K562 (cell line): ENCODE results near the gene FOXP3. TPM values are rescaled to one million over a fixed set of nuclear protein-coding genes. Genes with fewer than 3 reads are reported as not detected.

Source experiments
- ARID3B ChIP-seq: fragments of 250-450 bp; sonication (Bioruptor Pico); IDR thresholded peaks from 2 replicates; pipeline ENCODE4 v1.4.0; 2020; ENCODE audit warnings: borderline replicate concordance
- ATF6 ChIP-seq: sonication (generic); formaldehyde crosslinking; IDR thresholded peaks from 2 replicates; pipeline ENCODE4 v1.4.0; 2020; ENCODE audit warnings: mild to moderate bottlenecking, missing genetic modification reagents
- CHCHD3 ChIP-seq: fragments of 250-450 bp; sonication (Bioruptor Pico); IDR thresholded peaks from 2 replicates; pipeline ENCODE4 v2.1.2; 2022; ENCODE audit warnings: mild to moderate bottlenecking
- FOXK1 ChIP-seq: sonication (generic); formaldehyde crosslinking; IDR thresholded peaks from 2 replicates; pipeline ENCODE4 v1.8.0; 2022; ENCODE audit warnings: missing genetic modification reagents, mild to moderate bottlenecking, borderline replicate concordance
- HNRNPUL1 ChIP-seq: fragments of 200-400 bp; formaldehyde crosslinking; IDR thresholded peaks from 2 replicates; pipeline ENCODE4 v1.6.1; 2017; ENCODE audit warnings: low read length
- MAFF ChIP-seq: IDR thresholded peaks from 2 replicates; pipeline ENCODE4 v1.6.1; 2012; ENCODE audit warnings: low read length, improper control_type of control experiment
- MCM7 ChIP-seq, 2 experiments: fragments of 450-650 bp; IDR thresholded peaks; 2 replicates each; pipeline ENCODE4 v1.6.1; 2016 to 2018
- PATZ1 ChIP-seq: fragments of 250-450 bp; sonication (Bioruptor Pico); IDR thresholded peaks from 2 replicates; pipeline ENCODE4 v1.5.0; 2020; ENCODE audit warnings: mild to moderate bottlenecking, borderline replicate concordance
- RERE ChIP-seq: sonication (generic); formaldehyde crosslinking; IDR thresholded peaks from 2 replicates; pipeline ENCODE4 v1.8.0; 2023; ENCODE audit warnings: missing genetic modification reagents, mild to moderate bottlenecking, borderline replicate concordance
- STAG1 ChIP-seq: sonication (generic); formaldehyde crosslinking; IDR thresholded peaks from 2 replicates; pipeline ENCODE4 v1.5.0; 2020; ENCODE audit warnings: missing genetic modification reagents, borderline replicate concordance
- TFE3 ChIP-seq: fragments of 450-650 bp; formaldehyde crosslinking; IDR thresholded peaks from 2 replicates; pipeline ENCODE4 v1.4.0; 2020; ENCODE audit warnings: mild to moderate bottlenecking, mixed read lengths
- ZBTB17 ChIP-seq: fragments of 450-650 bp; formaldehyde crosslinking; IDR thresholded peaks from 2 replicates; pipeline ENCODE4 v1.4.0; 2020; ENCODE audit warnings: mild to moderate bottlenecking
- ZBTB43 ChIP-seq: sonication (generic); formaldehyde crosslinking; IDR thresholded peaks from 2 replicates; pipeline ENCODE4 v1.8.0; 2023; ENCODE audit warnings: mild to moderate bottlenecking, missing genetic modification reagents
- ZNF165 ChIP-seq: fragments of 250-450 bp; sonication (Bioruptor Pico); IDR thresholded peaks from 2 replicates; pipeline ENCODE4 v1.4.0; 2020; ENCODE audit warnings: borderline replicate concordance
- polyA plus RNA-seq, 8 experiments: library from polyadenylated mRNA; depleted of rRNA in 4 of 8; stranded (reverse) in 5 of 8; unstranded in 3 of 8; fragments of >200 nt; fragmentation: Nextera tagmentation in 2 of 8; fragmentation: Illumina TruSeq in 1 of 8; extraction: Ambion mirVana in 2 of 8; extraction: Trizol in 1 of 8; gene quantifications; 2 replicates each; pipeline versions ENCODE4 v1.2.1 to v1.2.3, GENCODE V29; 2011 to 2014; ENCODE audit warnings: inconsistent platforms in 1 of 8, missing spikeins in 1 of 8
- total RNA-seq, 7 experiments: library from RNA; depleted of rRNA in 6 of 7; stranded (reverse); fragments of >200 nt in 6 of 7; fragmentation: Illumina TruSeq in 2 of 7; extraction: Trizol in 2 of 7; gene quantifications; 2 replicates each; pipeline versions ENCODE4 v1.2.1 to v1.2.3, GENCODE V29; 2011 to 2021; ENCODE audit warnings: low replicate concordance in 1 of 7

FOXP3 gene
- total and polyA plus RNA-seq, 9 of the 15 experiments (the other 6 are each of a cell fraction or from before 2014, with no cell fraction given) = 0.04 to 0.24 (median 0.07) TPM; not detected in 4

GRCh38 chrX:49244207-49244606 is 20.3 kb downstream of the FOXP3 start (continued):
- no peak for TF ChIP-seq ZBTB43 (CRISPR knock-in tag)
- no peak for TF ChIP-seq FOXK1 (CRISPR knock-in tag)
- TF ChIP-seq ZNF165 (CRISPR knock-in tag) = no peak
- TF ChIP-seq RERE (CRISPR knock-in tag) = no peak
- no peak for TF ChIP-seq STAG1
- TF ChIP-seq PATZ1 (CRISPR knock-in tag) = no peak
- TF ChIP-seq ARID3B = no peak
- TF ChIP-seq CHCHD3 (CRISPR knock-in tag) = no peak
- no peak for TF ChIP-seq ZBTB17 (CRISPR knock-in tag)
- TF ChIP-seq TFE3 = no peak
- TF ChIP-seq MCM7 (IDR thresholded peaks at IDR 0.05) = peak in 1 of 2 experiments; percentile 69; a peak in 1 of 4 replicates
- no peak for TF ChIP-seq MAFF
- no peak for TF ChIP-seq ATF6
- TF ChIP-seq HNRNPUL1 = no peak
